Adrenal gland (tissue), 12 donors: ENCODE measurements around the gene WIPI1. TPM values are rescaled to one million over a fixed set of nuclear protein-coding genes. Genes with fewer than 3 reads are reported as not detected.
A peak's percentile ranks its signal among the peaks of the same experiment; 100 is the strongest.

ENCODE experiments used
- DNase-seq, 7 donors: peaks; one replicate each; pipeline ENCODE4 v3.0.0-alpha.2; 2019 to 2020
- H3K27ac ChIP-seq, 5 donors: fragments of 200-600 bp; sonication (generic) in 4 of 5; 1 replicate in 3 of 5; 2 replicates in 2 of 5; pipeline versions ENCODE4 v1.5.1 to v1.8.0; 2016 to 2020; ENCODE audit warnings: mild to moderate bottlenecking in 1 of 5
- H3K27me3 ChIP-seq: fragments of 200-600 bp; 2 replicates; pipeline ENCODE4 v1.8.0; 2021
- H3K36me3 ChIP-seq, 2 donors: fragments of 200-600 bp; replicated peaks in 1 of 2; 1 replicate in 1 of 2; 2 replicates in 1 of 2; pipeline versions ENCODE4 v1.5.1 to v1.8.0; 2018 to 2022
- H3K4me1 ChIP-seq, 2 donors: fragments of 200-600 bp; replicated peaks in 1 of 2; 1 replicate in 1 of 2; 2 replicates in 1 of 2; pipeline versions ENCODE4 v1.5.1 to v1.8.0; 2018 to 2021
- H3K4me3 ChIP-seq, 4 donors: fragments of 200-600 bp; sonication (generic) in 3 of 4; one replicate each; pipeline ENCODE4 v1.5.1; 2016 to 2018
- H3K9me3 ChIP-seq, 3 donors: fragments of 200-600 bp; sonication (generic) in 1 of 3; replicated peaks in 1 of 3; 1 replicate in 2 of 3; 2 replicates in 1 of 3; pipeline versions ENCODE4 v1.5.1 to v1.8.0; 2016 to 2021
- POLR2A ChIP-seq, 2 donors: fragments of 450-650 bp; IDR thresholded peaks; one replicate each; pipeline ENCODE4 v1.6.1; 2017; ENCODE audit warnings: antibody characterized with exemption in 2 of 2, mild to moderate bottlenecking in 2 of 2, moderate library complexity in 1 of 2
- WGBS, 4 donors: extraction: QIAGEN DNeasy Blood & Tissue Kit in 2 of 4; methylation state at CpG; one replicate each; pipeline versions ENCODE4 v1.1.5 to v1.1.7; 2013 to 2017; 5-methylcytosine and 5-hydroxymethylcytosine counted together
- intact Hi-C, 2 donors: fragments of 100-400 bp; cut with DNase I; formaldehyde crosslinking; loops; one replicate each; pipeline versions ENCODE4 v1.14.1 to v1.15.0; 2022 to 2023
- polyA plus RNA-seq, 3 donors: library from polyadenylated mRNA; stranded (reverse); fragments of 200-250 nt in 2 of 3; fragments of 350-450 nt in 1 of 3; fragmentation: Illumina TruSeq in 1 of 3; extraction: RNeasy Lipid Tissue Mini Kit (QIAGEN cat#74804) in 1 of 3; gene quantifications; one replicate each; pipeline ENCODE4 v1.2.3, GENCODE V29; 2013 to 2014
- total RNA-seq, 9 donors: library from RNA; depleted of rRNA in 4 of 9; stranded (reverse); fragments of >200 nt in 4 of 9; fragments of 120-200 nt in 1 of 9; fragmentation: NEBNext Ultra II Directional in 1 of 9; extraction: Animal tissue kit (Norgen Biotek cat#: 25700) in 1 of 9; gene quantifications; one replicate each; pipeline versions ENCODE4 v1.1.0 to v1.2.4, GENCODE V29; 2013 to 2023
- TF ChIP-seq, protein P1 (sequence below), 6 experiments: fragments of 450-650 bp in 4 of 6; fragments of 200-600 bp in 2 of 6; sonication (generic) in 1 of 6; IDR thresholded peaks; 1 replicate in 5 of 6; 2 replicates in 1 of 6; pipeline versions ENCODE4 v1.5.1 to v1.8.0; 2016 to 2021; ENCODE audit warnings: antibody characterized with exemption in 6 of 6, mild to moderate bottlenecking in 2 of 6, moderate library complexity in 1 of 6
- donor health status: healthy with polysubstance abuse.
- donor health status: Bipolar disorder and iron deficiency.
- donor health status: DM: yes; HTN: yes; CAD: no.
- donor health status: DM: no; HTN: no; CAD: no.
- donor health status: DM: no; HTN: no; CAD: no.
- donor health status: DM: yes; HTN: yes; CAD: no.

WIPI1 gene
- total and polyA plus RNA-seq, 12 donors = 19.3 to 148 (median 39.7) TPM

DNA sequence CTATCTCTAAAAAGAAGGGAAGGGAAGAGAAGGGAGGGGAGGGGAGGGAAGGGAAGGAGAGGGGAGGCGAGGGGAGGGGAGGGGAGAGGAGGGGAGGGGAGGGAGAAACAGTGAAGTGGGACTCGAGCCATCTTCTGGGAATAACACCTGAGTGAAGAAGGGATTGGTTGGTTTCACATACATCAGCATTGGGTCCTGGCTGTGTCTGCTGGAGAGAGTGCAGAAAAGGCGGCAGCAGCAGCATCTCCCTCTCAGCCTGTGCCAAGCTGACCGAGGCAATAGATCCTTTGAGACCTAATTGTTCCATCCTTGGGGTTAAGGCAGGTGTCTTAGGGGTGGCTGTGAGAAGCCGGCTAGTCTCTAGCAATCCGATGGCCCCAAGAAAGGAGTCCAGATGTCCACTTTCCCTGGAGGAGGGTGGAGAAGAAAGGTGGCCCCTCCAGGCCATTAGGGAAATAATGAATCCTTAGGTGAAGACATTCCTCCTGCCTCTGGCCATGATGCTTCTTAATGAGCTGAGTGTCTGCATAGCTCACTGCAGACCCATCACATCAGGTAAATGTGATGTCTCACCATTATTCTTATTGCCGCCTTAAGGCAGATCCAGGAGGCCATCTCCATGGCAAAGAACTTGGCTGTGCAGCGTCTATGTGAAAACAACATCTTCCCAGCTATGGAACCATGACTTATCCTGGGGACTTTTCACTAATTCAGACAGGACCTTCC lies 71.6 kb downstream of the WIPI1 start:
- intact Hi-C loops = loop anchor here in 1 of 2 donors (10.0 kb wide), 1 partner anchor 91 kb away; the partner anchor contains the start of genes ARSG and SLC16A6
- DNase-seq = peak in 1 of 7 donors; percentile 12
- WGBS, 4 donors = 90 to 96% (median 92%) methylated on average over 7 to 8 of the region's 8 CpGs

DNA sequence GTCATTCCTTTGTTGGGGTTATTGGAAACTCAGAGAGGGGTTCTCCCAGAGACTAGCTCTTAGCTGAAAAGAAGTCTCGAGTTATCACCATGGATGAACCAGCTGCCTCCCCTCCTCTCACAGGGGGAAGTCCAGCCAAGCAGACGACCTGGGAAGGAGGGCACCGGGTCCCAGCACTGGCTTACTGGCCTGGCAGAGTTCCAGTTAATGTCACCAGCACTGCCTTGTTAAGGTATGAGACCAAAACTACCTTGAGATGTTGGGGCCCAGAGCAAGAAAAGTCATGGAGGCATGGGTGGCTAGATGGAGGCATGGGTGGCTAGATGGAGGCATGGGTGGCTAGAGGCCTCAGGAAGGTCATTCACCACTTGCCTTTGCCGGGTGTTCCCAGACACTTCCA lies 72.4 kb downstream of the WIPI1 start:
- no peak overlapping the region for H3K27ac ChIP-seq
- no peaks in the 10 kb centered on the region for H3K36me3 ChIP-seq
- no peak overlapping the region for H3K4me3 ChIP-seq
- TF ChIP-seq POLR2A (IDR thresholded peaks at IDR 0.05) = no peak
- TF ChIP-seq, protein P1, sequence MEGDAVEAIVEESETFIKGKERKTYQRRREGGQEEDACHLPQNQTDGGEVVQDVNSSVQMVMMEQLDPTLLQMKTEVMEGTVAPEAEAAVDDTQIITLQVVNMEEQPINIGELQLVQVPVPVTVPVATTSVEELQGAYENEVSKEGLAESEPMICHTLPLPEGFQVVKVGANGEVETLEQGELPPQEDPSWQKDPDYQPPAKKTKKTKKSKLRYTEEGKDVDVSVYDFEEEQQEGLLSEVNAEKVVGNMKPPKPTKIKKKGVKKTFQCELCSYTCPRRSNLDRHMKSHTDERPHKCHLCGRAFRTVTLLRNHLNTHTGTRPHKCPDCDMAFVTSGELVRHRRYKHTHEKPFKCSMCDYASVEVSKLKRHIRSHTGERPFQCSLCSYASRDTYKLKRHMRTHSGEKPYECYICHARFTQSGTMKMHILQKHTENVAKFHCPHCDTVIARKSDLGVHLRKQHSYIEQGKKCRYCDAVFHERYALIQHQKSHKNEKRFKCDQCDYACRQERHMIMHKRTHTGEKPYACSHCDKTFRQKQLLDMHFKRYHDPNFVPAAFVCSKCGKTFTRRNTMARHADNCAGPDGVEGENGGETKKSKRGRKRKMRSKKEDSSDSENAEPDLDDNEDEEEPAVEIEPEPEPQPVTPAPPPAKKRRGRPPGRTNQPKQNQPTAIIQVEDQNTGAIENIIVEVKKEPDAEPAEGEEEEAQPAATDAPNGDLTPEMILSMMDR (IDR thresholded peaks at IDR 0.05) = no peak
- 88 to 96% (median 92%) methylated on average over 4 of the region's 4 CpGs for WGBS, 4 donors
- no peaks in the 10 kb centered on the region for H3K27me3 ChIP-seq
- intact Hi-C loops = loop anchor here in 1 of 2 donors (10.0 kb wide), 1 partner anchor 90 kb away; the partner anchor contains the start of genes ARSG and SLC16A6
- peaks cover 0 to 11% of the 10 kb centered on the region in 2 donors for H3K4me1 ChIP-seq
- DNase-seq = peak in 1 of 7 donors; percentile 50
- no peaks in the 10 kb centered on the region for H3K9me3 ChIP-seq

More for the DNA sequence above, 71.6 kb downstream of the WIPI1 start:
- H3K4me1 ChIP-seq = peaks cover 0 to 11% of the 10 kb centered on the region in 2 donors
- H3K4me3 ChIP-seq = no peak overlapping the region
- H3K27ac ChIP-seq = no peak overlapping the region
- H3K27me3 ChIP-seq = no peaks in the 10 kb centered on the region
- TF ChIP-seq, protein P1 (IDR thresholded peaks at IDR 0.05) = no peak
- TF ChIP-seq POLR2A (IDR thresholded peaks at IDR 0.05) = no peak
- H3K9me3 ChIP-seq = no peaks in the 10 kb centered on the region
- H3K36me3 ChIP-seq = no peaks in the 10 kb centered on the region

DNA sequence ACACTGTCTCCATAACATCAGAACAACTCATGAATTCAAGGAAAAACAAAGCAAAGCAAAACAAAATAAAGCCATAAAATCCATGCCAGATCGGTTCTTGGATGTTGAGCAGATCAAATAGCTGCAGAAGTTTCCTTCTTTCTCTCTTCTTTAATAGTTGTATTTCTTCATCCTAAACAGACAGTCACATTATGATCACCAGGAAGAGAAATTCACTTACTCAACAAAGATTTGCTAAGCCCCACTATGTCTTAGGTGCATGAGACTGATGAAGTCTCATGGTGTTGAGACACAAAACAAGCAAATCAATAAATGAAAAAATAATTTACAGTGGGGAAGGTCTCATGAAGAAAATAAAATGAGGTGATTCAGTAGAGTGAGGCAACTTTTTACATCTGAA lies 72.8 kb downstream of the WIPI1 start:
- no peaks in the 10 kb centered on the region for H3K27me3 ChIP-seq
- WGBS, 4 donors = 65 to 92% (median 69%) methylated on average over 1 of the region's 1 CpG
- H3K36me3 ChIP-seq = no peaks in the 10 kb centered on the region
- no peaks in the 10 kb centered on the region for H3K9me3 ChIP-seq
- H3K27ac ChIP-seq = peak overlapping the region in 1 of 5 donors; percentile 86
- peaks cover under 1 to 16% of the 10 kb centered on the region in 2 donors for H3K4me1 ChIP-seq
- DNase-seq = no peak
- intact Hi-C loops = loop anchor here in 1 of 2 donors (10.0 kb wide), 1 partner anchor 90 kb away; the partner anchor contains the start of genes ARSG and SLC16A6
- no peak overlapping the region for H3K4me3 ChIP-seq
- TF ChIP-seq POLR2A (IDR thresholded peaks at IDR 0.05) = no peak
- TF ChIP-seq, protein P1 (IDR thresholded peaks at IDR 0.05) = no peak

DNA sequence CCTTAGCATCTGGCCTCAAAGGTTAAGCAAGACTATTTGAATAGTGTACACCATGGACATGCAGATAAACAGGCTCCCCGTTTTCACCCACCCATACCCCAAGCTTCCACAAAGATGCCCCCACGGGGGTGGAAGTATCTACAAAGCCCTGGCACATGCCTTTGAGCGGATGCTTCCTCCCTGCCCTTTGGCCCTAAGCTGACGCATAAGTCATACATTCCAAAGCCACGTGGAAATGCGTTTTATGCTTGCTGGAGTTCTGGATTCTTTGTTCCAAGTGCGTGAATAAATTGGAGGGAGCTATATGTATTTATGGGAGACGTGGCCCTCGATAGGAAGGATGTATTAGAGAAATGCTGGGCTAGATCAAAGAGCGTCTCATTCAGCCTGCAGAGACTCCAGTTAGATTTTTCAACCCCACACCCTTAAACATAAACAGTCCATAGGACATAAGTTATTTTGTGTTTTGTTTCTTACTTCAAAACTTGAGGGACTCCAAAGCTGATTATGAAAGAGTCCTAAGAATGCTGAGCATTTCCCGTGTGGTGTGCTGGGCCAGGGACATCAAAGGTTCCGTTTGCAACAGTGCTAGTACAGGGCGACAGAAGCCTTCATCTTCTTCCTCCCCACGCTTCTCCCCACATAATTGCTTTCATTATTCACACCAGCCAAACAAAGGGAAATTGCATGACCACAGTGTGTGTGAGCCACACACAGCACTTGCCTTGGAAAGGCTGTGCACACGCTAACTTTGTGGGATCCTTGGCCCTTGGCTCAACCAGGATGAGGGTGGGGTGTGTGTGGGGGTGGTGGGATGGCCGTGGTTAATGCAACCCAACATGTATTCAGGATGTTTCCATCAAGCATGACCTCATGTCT lies 73.6 kb downstream of the WIPI1 start:
- Histone ChIP-seq H3K9me3 (no peaks in the 10 kb centered on the region), H3K36me3 (no peaks in the 10 kb centered on the region), H3K4me1 (peaks cover 8 to 24% of the 10 kb centered on the region in 2 donors), H3K27ac (peak overlapping the region in 2 of 5 donors; percentile 29 to 86), H3K4me3 (no peak overlapping the region), H3K27me3 (no peaks in the 10 kb centered on the region)
- TF ChIP-seq POLR2A (IDR thresholded peaks at IDR 0.05) = no peak
- TF ChIP-seq, protein P1 (IDR thresholded peaks at IDR 0.05) = no peak
- peak in 3 of 7 donors; percentile 43 to 70 (median 47) for DNase-seq
- intact Hi-C loops = loop anchor here in 1 of 2 donors (10.0 kb wide), 1 partner anchor 89 kb away; the partner anchor contains the start of genes ARSG and SLC16A6
- 58 to 70% (median 66%) methylated on average over 16 of the region's 16 CpGs for WGBS, 4 donors
